Measurements from ENCODE around the gene NFE2L1.
A peak's percentile ranks its signal among the peaks of the same experiment; 100 is the strongest.
"Not testable (repeated sequence)": the region's sequence is repeated elsewhere in the genome, so short reads cannot be mapped to it uniquely, and the experiment has no call there.

The NFE2L1 gene, protein sequence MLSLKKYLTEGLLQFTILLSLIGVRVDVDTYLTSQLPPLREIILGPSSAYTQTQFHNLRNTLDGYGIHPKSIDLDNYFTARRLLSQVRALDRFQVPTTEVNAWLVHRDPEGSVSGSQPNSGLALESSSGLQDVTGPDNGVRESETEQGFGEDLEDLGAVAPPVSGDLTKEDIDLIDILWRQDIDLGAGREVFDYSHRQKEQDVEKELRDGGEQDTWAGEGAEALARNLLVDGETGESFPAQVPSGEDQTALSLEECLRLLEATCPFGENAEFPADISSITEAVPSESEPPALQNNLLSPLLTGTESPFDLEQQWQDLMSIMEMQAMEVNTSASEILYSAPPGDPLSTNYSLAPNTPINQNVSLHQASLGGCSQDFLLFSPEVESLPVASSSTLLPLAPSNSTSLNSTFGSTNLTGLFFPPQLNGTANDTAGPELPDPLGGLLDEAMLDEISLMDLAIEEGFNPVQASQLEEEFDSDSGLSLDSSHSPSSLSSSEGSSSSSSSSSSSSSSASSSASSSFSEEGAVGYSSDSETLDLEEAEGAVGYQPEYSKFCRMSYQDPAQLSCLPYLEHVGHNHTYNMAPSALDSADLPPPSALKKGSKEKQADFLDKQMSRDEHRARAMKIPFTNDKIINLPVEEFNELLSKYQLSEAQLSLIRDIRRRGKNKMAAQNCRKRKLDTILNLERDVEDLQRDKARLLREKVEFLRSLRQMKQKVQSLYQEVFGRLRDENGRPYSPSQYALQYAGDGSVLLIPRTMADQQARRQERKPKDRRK

DNA sequence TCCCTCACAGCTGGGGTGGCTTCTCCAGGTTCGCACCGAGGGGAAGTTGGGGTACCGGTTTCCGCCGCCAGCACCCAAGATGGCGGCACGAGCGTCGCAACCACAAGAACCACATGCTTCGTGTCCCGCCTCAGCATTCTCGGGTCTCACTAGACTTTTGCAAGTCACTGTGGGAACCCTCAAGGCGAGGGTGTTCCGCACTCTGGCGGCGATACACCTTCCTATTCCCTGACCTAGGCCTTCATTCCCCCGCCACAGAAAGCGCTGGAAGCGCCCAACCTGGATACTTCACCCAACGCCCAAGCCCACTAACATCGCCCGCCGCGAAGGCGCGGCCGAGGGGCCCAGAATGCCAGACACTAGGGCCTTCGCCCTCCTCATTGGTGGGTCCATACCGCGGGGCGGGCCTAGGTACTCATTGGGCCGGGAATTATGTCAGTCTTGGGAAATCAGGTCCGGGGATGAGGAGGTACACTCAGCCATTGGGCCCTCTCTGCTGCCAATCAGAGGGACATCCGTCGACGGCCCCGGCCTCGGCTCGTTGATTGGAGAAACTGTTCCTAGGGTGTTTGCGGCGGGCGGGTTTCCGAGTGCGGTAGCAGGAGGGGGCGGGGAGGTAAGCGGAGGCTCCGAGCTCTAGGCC lies at the start of gene NFE2L1:
Gene NFE2L1, plus strand, starts transcription at position 619 of the 643 bp plus-strand sequence. CDS start 2,760 bp downstream, outside the sequence.
- DNase-seq: peak; percentile 100

DNA sequence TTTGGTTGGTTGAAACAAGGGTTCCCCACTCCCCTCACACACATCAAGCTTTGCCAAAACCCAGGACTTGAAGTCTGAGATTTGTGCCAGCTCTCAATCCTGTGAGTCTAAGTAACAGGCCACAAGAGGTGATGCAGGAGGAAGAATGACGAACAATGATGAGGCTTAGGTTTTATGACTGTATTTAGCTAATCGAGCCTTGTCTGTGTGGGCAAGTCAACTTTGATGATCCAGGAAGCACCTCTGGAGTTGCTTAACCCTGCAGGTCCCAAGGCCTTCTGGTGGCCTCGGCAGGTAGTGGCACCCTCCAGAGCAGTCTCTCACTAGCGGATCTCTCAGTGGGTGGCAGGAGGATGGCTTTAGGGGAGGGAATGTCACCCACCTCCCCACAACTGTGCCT lies 48.6 kb upstream of the NFE2L1 start:
- DNase-seq: peak; percentile 48

DNA sequence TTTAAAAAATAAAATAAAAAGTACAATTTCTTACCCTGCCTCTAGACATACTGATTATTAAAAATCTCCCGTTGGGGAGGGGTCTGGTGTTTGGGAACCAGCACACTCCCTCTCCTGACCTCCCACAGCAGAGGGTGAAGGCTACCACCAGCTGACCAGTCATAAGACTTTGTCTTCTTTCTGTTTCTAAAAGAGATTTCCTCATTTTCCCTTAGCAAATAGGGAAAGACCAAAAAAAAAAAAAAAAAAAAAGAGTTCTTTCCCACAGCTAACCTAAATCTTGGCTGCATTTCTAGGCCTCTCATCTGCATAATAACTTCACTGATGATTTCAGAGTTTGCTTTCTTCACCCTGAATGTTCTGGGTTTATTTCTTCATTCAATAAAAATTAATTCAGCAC lies 47.0 kb upstream of the NFE2L1 start:
- peak; percentile 50 for DNase-seq

DNA sequence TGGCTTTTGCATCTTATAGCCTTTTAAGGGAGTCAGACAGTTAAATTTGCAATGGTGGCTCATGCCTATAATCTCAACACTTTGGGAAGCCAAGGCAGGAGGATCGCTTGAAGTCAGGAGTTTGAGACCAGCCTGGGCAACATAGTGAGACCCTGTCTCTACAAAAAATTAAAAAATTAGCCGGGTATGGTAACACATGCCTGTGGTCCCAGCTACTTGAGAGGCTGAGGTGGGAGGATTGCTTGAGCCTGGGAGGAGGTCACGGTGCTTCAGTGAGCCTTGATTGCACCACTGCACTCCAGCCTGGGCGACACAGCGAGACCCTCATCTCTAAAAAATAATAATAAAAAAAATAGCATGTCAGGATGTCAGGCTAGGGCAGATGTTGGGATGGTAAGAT lies 46.5 kb upstream of the NFE2L1 start:
- not testable (repeated sequence) for DNase-seq

DNA sequence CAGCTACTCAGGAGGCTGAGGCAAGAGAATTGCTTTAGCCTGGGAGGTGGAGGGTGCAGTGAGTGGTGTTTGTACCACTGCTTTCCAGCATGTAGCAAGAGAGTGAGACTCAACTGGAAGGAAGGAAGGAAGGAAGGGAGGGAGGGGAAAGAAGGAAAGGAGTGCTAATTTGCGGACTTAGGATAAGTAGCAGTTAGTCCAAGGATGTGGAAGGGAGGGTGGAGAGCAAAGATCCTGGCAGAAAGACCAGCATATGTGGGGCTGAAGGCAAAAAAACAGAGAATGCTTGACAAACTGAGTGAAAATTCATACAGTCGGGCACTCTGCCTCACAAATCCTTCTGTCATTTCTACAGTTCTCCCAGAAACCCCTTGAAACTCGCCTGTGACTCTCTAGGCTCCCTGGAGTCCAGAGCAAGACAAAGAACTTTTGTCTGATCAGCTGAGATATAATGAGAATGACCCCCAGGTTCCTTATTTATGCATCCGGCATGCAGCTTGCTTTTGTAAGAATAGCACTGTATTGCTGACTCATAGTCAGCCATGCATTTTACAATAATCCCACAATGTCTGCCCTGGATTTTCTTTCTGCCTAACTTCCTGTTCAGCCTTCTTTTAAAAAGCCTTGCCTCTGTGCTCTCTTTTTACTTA lies 45.8 kb upstream of the NFE2L1 start:
- peak; percentile 95 for DNase-seq

DNA sequence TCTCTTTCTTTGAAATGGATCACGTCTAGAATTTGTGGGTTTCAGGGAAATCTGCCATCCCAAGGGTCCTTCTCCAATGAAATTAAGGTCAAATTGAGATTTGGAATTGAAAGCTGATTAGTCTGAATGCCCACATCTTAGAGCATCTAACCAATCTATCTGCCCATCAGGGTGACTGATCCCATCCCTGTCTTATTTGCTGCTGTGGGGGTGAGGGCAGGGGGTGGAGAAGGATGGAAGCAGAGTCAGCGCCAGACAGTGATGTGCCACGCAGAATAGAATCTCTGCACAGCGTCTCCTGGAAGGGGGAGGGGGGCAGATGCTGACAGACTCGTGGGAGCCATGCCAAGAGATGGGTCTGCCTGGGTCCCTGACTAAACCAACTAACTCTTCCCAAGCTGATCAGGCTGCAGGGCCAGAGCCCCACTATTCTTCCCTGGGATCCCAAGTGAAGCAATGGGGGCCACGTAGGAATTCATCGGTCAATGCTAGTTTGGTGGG lies 45.2 kb upstream of the NFE2L1 start:
- no peak for DNase-seq

DNA sequence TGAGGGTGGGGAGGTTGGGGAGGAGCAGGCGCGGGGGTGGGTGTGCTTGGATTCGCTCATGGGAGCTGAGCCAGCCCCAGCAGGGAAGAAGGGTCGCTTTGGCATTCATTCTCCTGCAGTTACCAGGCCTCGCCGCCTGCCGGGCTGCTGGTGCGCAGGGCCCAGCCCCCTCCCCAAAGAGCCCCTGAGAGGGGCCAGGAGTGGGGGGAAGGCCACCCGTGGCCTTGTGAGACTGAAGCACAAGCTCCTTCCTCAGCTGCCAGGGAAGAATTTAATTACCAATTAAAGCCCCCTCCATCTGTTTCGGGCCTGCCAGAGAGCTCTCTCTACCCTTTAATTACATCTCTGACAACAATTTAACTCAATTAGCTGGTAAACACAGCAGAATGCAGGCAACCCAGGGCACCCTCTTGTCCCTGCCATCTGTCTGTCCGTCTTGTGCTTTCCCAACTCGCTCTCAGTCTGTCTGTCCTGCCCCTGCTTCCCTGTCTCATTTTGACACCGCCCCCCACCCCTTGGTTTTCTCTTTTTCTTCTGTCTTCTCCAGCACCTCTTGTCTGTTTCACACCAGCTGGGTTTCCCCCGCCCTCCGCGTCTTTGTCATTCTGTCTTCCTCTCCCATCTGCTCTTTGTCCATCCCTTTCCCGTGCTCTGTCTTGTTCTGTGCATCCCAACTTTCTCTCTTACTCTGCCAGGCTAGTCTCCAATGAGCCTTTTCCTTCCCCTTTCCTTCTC lies 44.6 kb upstream of the NFE2L1 start:
- no peak for DNase-seq

DNA sequence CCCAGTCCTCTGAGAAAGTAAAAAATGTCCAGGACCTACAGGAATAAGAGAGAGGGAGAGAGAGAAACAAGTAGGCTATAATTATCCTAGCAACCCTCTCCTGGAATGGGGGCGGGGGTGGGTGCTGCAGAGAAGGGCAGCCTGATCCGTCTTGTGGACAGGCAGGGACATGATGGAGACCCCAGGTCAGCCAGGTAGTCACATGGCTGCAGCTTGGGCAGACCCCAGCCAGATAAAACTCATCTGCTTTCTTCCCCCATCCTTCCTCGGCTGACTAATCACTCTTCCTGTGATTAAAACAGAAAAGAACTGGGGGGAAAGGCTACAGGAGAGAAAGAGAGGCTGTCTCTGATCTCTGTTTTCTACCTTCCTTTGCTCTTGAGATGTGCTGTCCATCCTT lies 43.2 kb upstream of the NFE2L1 start:
- DNase-seq: no peak

DNA sequence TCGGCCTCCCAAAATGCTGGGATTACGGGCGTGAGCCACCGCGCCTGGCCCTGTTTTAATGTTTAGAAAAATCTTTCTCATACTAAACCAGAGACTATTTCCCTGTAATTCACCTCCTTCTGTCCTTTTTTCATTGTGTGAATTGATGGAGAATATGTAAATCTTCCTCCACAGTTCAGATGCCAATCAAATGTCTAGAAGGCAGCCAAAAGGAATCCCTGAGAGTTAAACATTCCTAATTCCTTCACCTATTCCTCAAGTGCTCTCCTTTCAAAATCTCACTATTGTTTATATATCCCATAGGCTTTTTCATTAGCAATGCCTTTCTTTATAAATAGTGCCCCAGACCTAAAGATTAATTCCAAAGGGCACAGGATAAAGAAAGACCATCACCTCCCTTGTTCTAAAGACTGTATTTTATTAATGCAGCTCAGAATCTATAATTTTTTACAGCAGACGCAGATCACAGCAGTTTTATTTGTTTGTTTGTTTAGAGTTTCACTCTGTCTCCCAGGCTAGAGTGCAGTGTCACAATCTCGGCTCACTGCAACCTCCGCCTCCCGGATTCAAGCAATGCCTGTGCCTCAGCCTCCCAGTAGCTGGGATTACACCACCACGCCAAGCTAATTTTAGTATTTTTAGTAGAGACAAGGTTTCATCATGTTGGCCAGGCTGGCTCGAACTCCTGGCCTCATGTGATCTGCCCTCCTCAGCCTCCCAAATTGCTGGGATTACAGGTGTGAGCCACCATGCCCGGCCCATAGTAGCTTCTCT lies 41.0 kb upstream of the NFE2L1 start:
- peak; percentile 28 for DNase-seq

DNA sequence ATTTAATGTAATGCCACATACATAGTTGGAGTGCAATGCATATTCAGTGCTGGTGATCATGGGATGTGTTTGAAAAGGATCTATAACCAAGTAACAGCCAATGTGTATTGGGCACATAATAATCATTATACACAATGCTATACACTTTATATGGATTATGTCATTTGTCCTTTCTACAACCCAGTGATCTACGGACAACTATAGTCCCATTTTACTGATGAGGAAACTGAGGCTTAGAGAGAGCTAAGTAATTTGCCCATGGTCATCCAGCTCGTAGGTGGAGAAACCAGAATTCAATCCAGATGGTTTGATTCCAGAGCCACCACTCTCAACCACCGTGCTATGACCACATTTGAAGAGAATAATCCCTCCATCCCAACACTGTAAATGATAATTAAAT lies 38.0 kb upstream of the NFE2L1 start:
- no peak for DNase-seq

DNA sequence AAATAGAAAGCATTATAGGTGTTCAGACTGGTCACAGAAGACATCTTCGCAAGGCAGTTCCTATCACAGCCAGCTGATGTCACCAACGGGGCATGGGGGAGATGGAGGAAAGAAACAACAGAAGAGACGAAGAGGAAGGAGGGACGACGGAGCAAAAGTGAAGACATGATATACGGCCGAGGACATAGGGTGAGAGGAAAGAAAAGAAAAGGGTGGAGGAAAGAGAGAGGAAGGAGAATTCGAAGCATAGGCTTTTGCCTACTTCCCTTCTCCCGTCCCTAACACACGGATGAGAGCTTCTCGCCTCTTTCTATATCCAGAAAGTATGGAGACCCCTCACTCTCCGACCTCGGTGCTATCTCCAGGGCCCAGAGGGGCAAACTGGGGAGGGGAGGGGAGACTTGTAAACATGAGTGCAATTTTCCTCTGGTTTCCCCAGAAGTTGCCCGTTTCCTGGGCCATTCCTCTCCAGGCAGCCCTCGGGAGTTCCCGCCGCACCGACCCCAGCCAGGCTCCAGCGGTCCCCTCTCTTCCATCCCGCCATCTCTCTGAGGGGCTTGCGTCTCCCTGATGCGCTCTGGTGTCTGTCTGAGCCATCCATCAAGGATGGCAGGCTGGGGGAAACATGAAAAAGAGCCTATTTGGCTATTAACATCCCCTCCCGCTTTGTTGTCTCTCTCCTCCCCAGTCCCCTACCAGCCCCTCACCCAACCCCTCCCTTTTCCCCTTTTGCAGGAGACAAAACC lies 36.6 kb upstream of the NFE2L1 start:
- DNase-seq: peak; percentile 72

DNA sequence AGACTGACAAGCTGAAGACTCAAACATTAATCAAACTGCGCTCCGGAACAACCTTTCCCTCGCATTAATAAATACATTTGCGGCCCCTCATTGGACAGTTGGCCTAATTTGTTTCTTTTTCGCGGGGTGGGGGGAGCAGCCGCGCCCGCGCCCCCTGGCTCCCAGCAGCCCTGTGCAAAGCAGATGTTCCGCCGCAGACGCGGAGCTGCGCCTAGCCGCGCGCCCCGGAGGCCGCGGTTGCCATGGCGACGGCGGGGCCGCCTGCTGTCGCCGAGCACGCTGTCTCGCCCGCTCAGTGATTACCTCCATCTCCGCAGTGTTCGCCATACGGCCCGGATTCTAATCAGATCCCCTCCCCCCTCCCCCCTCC lies 36.0 kb upstream of the NFE2L1 start:
- DNase-seq: no peak

DNA sequence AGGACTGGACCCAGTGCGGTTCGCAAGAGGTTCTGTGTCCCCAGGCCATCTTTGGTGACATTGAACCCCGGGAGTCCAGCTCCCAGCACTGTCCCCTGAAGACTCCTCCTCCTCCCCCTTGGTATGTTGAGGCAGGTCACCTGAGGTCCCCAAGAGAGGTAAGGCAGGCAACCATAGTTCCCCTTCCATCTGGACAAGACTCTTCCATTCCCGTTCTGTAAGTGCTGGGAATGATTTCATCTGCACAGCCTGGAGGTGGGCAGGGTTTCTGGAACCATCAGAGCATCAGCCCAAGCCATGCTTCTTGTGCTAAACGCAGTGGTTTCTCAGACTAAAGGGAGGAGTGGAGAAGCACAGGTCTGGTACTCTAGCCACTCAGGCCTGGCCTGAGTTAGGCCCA lies 35.5 kb upstream of the NFE2L1 start:
- DNase-seq: no peak

DNA sequence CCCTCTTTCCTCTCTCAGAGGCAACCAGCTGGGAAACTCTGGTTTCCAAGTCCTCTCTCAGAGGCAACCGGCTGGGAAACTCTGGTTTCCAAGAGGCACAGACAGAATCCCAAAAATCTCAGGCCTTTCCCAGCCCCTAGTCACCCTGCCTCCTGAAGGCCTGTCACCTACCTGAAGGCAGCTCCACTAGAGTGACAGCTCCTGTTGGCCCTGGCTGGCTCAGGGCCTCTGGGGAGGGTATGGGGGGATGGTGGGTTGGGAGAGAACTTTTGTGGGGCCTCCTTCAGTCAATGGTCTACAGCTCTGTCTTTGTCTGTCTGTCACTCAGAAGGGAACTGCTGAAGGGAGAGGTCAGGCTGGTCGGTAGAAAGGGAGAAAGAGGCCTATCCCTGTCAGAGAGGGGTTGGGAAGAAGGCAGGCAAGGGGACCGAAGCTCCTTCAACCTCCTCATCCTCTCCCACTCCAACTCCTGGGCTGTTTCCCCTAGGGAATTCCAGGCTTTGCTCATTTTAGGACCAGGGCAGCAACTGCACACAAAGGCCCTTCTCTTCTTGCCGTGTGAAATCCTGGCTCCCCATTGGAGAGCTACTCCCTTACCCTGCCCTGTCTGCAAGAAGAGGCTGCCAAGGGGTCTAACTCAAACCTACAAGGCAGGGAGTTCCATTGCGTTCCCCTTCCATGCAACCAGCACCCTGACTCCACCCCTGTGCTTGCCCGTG lies 34.1 kb upstream of the NFE2L1 start:
- DNase-seq: no peak

DNA sequence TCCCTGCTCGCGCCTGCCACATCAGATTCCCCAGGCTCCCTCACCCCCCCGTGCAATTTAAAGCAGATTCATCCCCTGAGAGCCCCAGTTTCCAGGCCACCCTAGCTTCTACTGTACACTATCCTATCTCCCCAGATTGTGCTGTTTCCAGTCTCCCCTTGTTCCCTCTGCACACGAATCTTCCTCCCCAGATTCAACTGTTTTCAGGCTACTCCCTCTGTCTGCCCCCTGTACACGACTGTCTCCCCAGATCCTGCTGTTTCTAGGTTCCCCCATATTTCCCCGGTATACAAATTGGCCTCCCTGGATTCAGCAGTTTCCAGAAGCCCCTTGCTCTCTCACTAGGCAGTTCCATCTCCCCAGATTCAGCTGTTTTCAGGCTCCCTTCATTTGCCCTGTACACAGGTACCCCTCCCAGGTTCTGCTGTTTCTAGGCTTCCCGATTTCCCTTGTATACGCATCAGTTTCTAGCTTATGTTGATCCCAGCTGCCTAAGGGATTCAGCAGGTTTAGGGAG lies 33.5 kb upstream of the NFE2L1 start:
- no peak for DNase-seq

DNA sequence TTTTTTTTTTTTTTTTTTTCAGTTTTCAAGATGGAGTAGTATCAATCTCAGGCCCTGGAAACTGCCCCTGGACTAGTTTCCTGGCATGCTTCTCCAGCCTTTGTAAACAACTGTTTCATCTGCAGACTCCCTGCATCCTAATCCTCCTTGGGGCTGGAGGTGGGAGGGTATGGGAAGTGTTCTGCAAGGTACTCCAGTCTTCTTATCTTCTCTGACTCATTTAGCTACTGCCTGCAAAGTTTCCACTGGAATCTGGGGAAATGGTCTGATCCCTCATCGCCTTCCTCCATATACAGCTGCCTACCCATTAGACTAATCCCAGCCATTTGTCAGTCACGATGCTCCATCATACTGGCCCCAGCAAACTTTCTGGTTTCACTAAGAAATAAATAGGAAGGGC lies 32.0 kb upstream of the NFE2L1 start:
- no peak for DNase-seq

DNA sequence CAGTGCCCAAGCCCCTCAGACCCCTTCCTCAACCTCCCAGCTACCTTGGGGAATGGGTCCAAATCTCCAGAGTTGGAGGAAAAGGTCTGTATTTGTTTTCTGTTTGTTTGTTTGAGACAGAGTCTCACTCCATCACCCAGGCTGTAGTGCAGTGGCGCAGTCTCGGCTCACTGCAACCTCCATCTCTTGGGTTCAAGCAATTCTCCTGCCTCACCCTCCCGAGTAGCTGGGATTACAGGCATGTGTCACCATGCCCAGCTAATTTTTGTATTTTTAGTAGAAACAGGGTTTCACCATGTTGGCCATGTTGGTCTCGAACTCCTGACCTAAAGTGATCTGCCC lies 30.4 kb upstream of the NFE2L1 start:
- DNase-seq: not testable (repeated sequence)

DNA sequence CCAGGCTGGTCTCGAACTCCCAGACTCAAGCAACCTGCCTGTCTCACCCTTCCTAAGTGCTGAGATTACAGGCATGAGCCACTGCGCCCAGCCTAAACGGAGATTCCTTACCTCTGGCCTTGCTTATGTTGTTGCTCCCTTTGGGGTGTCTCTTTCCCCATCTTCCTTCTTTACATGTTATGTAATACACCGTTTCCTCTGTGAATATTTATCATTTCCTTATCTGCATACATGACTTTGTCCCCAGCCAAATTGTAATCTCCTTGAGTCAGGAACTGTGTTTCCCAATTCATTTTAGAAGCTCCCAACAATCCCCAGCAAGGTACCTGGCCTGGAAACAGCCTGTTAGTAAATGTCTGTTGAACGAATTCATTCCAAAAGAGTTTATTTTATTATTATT lies 26.2 kb upstream of the NFE2L1 start:
- peak; percentile 23 for DNase-seq

DNA sequence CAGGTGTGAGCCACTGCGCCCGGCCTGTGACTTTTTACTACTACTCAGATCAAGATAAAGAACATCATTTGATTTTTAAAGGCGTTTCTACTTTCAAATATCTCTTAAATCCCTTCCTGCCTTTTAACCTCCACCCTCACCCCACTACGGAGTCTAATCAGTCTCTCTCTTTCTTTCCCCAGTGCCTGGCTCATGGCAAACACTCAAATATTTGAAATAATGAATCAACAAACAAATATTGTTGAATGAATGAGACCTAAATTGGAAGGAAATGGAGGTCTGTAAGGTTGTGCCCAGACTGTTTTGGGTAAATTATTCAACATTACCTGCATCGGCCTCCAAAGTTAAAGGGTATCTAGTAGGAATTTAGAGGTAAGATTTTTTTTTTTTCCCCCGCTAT lies 25.3 kb upstream of the NFE2L1 start:
- no peak for DNase-seq

All from MV-4-11 (cell line).